Measurements from ENCODE around the gene TPCN2. TPM values are rescaled to one million over a fixed set of nuclear protein-coding genes. Genes with fewer than 3 reads are reported as not detected.

The TPCN2 gene
- total RNA-seq, 2 donors from 2014 or later: 17.6 to 31.0 TPM

- no peaks in the 10 kb centered on the region for H3K4me1 ChIP-seq (replicated peaks)
- H3K9me3 ChIP-seq: no peaks in the 10 kb centered on the region
- no peak overlapping the region for H3K27ac ChIP-seq
- H3K27me3 ChIP-seq (replicated peaks; ENCODE audit: insufficient read depth): no peaks in the 10 kb centered on the region
- intact Hi-C loops (cut with DNase I): no loop called here
- WGBS: 88% methylated on average over 13 of the region's 14 CpGs
- TF ChIP-seq POLR2AphosphoS5 (IDR thresholded peaks at IDR 0.05): no peak
- TF ChIP-seq POLR2A (IDR thresholded peaks at IDR 0.05): no peak
- TF ChIP-seq CTCF (IDR thresholded peaks at IDR 0.05): no peak
- H3K4me3 ChIP-seq: no peak overlapping the region
- H3K36me3 ChIP-seq: no peaks in the 10 kb centered on the region
- DNase-seq (ENCODE audit: low spot score): no peak
Measured at GRCh38 chr11:69057801-69058200, 9.1 kb downstream of the TPCN2 start.

- no peak for DNase-seq (ENCODE audit: low spot score)
- no peaks in the 10 kb centered on the region for H3K9me3 ChIP-seq
- H3K36me3 ChIP-seq: peaks cover 0 to 4% of the 10 kb centered on the region in 2 donors
- H3K4me1 ChIP-seq (replicated peaks): no peaks in the 10 kb centered on the region
- no peaks in the 10 kb centered on the region for H3K27me3 ChIP-seq (replicated peaks; ENCODE audit: insufficient read depth)
- 77% methylated on average over 23 of the region's 23 CpGs for WGBS
- H3K4me3 ChIP-seq: no peak overlapping the region
- no peak overlapping the region for H3K27ac ChIP-seq
- TF ChIP-seq CTCF (IDR thresholded peaks at IDR 0.05): no peak
- TF ChIP-seq POLR2AphosphoS5 (IDR thresholded peaks at IDR 0.05): no peak
- intact Hi-C loops (cut with DNase I): no loop called here
Measured at GRCh38 chr11:69058511-69059270, 10.0 kb downstream of the TPCN2 start.

GRCh38 chr11:69059429-69059828 is 10.7 kb downstream of the TPCN2 start:
- DNase-seq (ENCODE audit: low spot score): no peak
- Histone ChIP-seq H3K9me3 (no peaks in the 10 kb centered on the region), H3K36me3 (peaks cover 0 to 4% of the 10 kb centered on the region in 2 donors), H3K27ac (no peak overlapping the region), H3K4me1 (replicated peaks) (no peaks in the 10 kb centered on the region), H3K27me3 (replicated peaks; ENCODE audit: insufficient read depth) (no peaks in the 10 kb centered on the region), H3K4me3 (no peak overlapping the region)
- no peak for TF ChIP-seq POLR2AphosphoS5 (IDR thresholded peaks at IDR 0.05)
- 96% methylated on average over 7 of the region's 7 CpGs for WGBS
- intact Hi-C loops (cut with DNase I): no loop called here

- Histone ChIP-seq H3K27me3 (replicated peaks; ENCODE audit: insufficient read depth) (no peaks in the 10 kb centered on the region), H3K4me3 (no peak overlapping the region), H3K27ac (no peak overlapping the region), H3K36me3 (peaks cover 0 to 4% of the 10 kb centered on the region in 2 donors), H3K4me1 (replicated peaks) (no peaks in the 10 kb centered on the region), H3K9me3 (no peaks in the 10 kb centered on the region)
- DNase-seq (ENCODE audit: low spot score): no peak
- 91% methylated on average over 12 of the region's 12 CpGs for WGBS
- intact Hi-C loops (cut with DNase I): no loop called here
- TF ChIP-seq POLR2A (IDR thresholded peaks at IDR 0.05) (no peak), POLR2AphosphoS5 (IDR thresholded peaks at IDR 0.05) (no peak)
Measured at GRCh38 chr11:69059985-69060384, 11.3 kb downstream of the TPCN2 start.

GRCh38 chr11:69060806-69061712 is 12.3 kb downstream of the TPCN2 start:
- WGBS: 84% methylated on average over 25 of the region's 25 CpGs
- Histone ChIP-seq H3K27me3 (replicated peaks; ENCODE audit: insufficient read depth) (no peaks in the 10 kb centered on the region), H3K27ac (no peak overlapping the region), H3K9me3 (no peaks in the 10 kb centered on the region), H3K36me3 (peaks cover 0 to 4% of the 10 kb centered on the region in 2 donors), H3K4me1 (replicated peaks) (no peaks in the 10 kb centered on the region), H3K4me3 (no peak overlapping the region)
- no peak for DNase-seq (ENCODE audit: low spot score)
- intact Hi-C loops (cut with DNase I): no loop called here
- TF ChIP-seq CTCF (IDR thresholded peaks at IDR 0.05): no peak
- no peak for TF ChIP-seq POLR2A (IDR thresholded peaks at IDR 0.05)
- TF ChIP-seq POLR2AphosphoS5 (IDR thresholded peaks at IDR 0.05): no peak
